Neural cell (in vitro differentiated cells): ENCODE measurements around the gene KNL1. TPM values are rescaled to one million over a fixed set of nuclear protein-coding genes. Genes with fewer than 3 reads are reported as not detected.

ENCODE experiments used
- H2AFZ ChIP-seq: fragments of 200-600, 300-800 bp; sonication (generic), shearing (Covaris generic); 2 replicates; pipeline ENCODE4 v1.6.0; 2014; ENCODE audit warnings: low read depth, mild to moderate bottlenecking, antibody characterized with exemption, low read length, moderate library complexity
- H3F3A ChIP-seq: fragments of 200-600 bp; shearing (Covaris generic); 2 replicates; pipeline ENCODE4 v1.6.1; 2016; ENCODE audit warnings: mild to moderate bottlenecking, moderate library complexity, mixed read lengths, antibody characterized with exemption, low read length; ENCODE audit not compliant: insufficient read depth, poor library complexity, severe bottlenecking
- H3K27ac ChIP-seq: fragments of 200-600, 300-800 bp; sonication (generic), shearing (Covaris generic); 2 replicates; pipeline ENCODE4 v1.5.1; 2014; ENCODE audit warnings: mild to moderate bottlenecking, low read length, moderate library complexity
- H3K27me3 ChIP-seq: fragments of 300-800, 200-600 bp; sonication (generic), shearing (Covaris generic); 2 replicates; pipeline ENCODE4 v1.6.0; 2014; ENCODE audit warnings: mild to moderate bottlenecking, low read depth, low read length, moderate library complexity; ENCODE audit not compliant: insufficient read depth
- H3K36me3 ChIP-seq: fragments of 300-800, 200-600 bp; sonication (generic), shearing (Covaris generic); 2 replicates; pipeline ENCODE4 v1.5.1; 2014; ENCODE audit warnings: mild to moderate bottlenecking, antibody characterized with exemption, low read length, moderate library complexity; ENCODE audit not compliant: insufficient read depth
- H3K4me2 ChIP-seq: fragments of 300-800, 200-600 bp; sonication (generic), shearing (Covaris generic); 2 replicates; pipeline ENCODE4 v1.6.0; 2014; ENCODE audit warnings: mild to moderate bottlenecking, low read length
- H3K4me3 ChIP-seq: fragments of 300-800, 200-600 bp; sonication (generic), shearing (Covaris generic); 2 replicates; pipeline ENCODE4 v1.5.1; 2014; ENCODE audit warnings: mild to moderate bottlenecking, low read length, moderate library complexity
- H3K79me2 ChIP-seq: fragments of 200-600 bp; shearing (Covaris generic); replicated peaks from 2 replicates; pipeline ENCODE4 v1.6.0; 2014; ENCODE audit warnings: mild to moderate bottlenecking, low read length, moderate library complexity; ENCODE audit not compliant: insufficient read depth
- H3K9ac ChIP-seq: fragments of 300-800, 200-600 bp; sonication (generic), shearing (Covaris generic); 2 replicates; pipeline ENCODE4 v1.6.1; 2016; ENCODE audit warnings: mild to moderate bottlenecking, low read length, mixed read lengths
- H3K9me2 ChIP-seq: fragments of 200-600 bp; shearing (Covaris generic); 2 replicates; pipeline ENCODE4 v1.6.1; 2016; ENCODE audit warnings: mild to moderate bottlenecking, low read length, mixed read lengths; ENCODE audit not compliant: insufficient read depth
- H3K9me3 ChIP-seq: fragments of 200-600, 300-800 bp; sonication (generic), shearing (Covaris generic); 2 replicates; pipeline ENCODE4 v1.6.1; 2016; ENCODE audit warnings: mild to moderate bottlenecking, mixed run types, low read length, moderate library complexity, mixed read lengths
- H4K20me1 ChIP-seq: fragments of 200-600 bp; shearing (Covaris generic); 2 replicates; pipeline ENCODE4 v1.6.1; 2016; ENCODE audit warnings: mild to moderate bottlenecking, mixed run types; ENCODE audit not compliant: insufficient read depth
- CTCF ChIP-seq: fragments of 450-650 bp; IDR thresholded peaks from 2 replicates; pipeline ENCODE4 v1.5.1; 2014; ENCODE audit warnings: antibody characterized with exemption, mild to moderate bottlenecking, moderate library complexity; ENCODE audit not compliant: poor library complexity, severe bottlenecking
- EP300 ChIP-seq: fragments of 450-650 bp; conservative IDR thresholded peaks from 2 replicates; pipeline ENCODE4 v1.6.1; 2014; ENCODE audit warnings: antibody characterized with exemption, mild to moderate bottlenecking, moderate library complexity; ENCODE audit not compliant: poor library complexity, severe bottlenecking
- EZH2 ChIP-seq: fragments of 200-600, 300-800 bp; shearing (Covaris generic), sonication (generic); IDR thresholded peaks from 2 replicates; pipeline ENCODE4 v1.6.1; 2014; ENCODE audit warnings: antibody characterized with exemption, low read length, borderline replicate concordance, mild to moderate bottlenecking; ENCODE audit not compliant: insufficient read depth, poor library complexity, severe bottlenecking
- MXI1 ChIP-seq: fragments of 450-650 bp; conservative IDR thresholded peaks from 2 replicates; pipeline ENCODE4 v1.6.1; 2014; ENCODE audit warnings: antibody characterized with exemption, mild to moderate bottlenecking; ENCODE audit not compliant: poor library complexity, severe bottlenecking
- POLR2AphosphoS5 ChIP-seq: IDR thresholded peaks from 2 replicates; pipeline ENCODE4 v1.6.1; 2012
- RAD21 ChIP-seq: fragments of 450-650 bp; conservative IDR thresholded peaks from 2 replicates; pipeline ENCODE4 v1.6.1; 2014; ENCODE audit warnings: antibody characterized with exemption, mild to moderate bottlenecking, moderate library complexity
- REST ChIP-seq: IDR thresholded peaks from 2 replicates; pipeline ENCODE4 v1.6.1; 2012; ENCODE audit warnings: borderline replicate concordance
- SMC3 ChIP-seq: fragments of 450-650 bp; conservative IDR thresholded peaks from 2 replicates; pipeline ENCODE4 v1.6.1; 2014; ENCODE audit warnings: antibody characterized with exemption, mild to moderate bottlenecking, moderate library complexity; ENCODE audit not compliant: poor library complexity
- TAF1 ChIP-seq: IDR thresholded peaks from 2 replicates; pipeline ENCODE4 v1.6.1; 2012; ENCODE audit warnings: low read depth
- polyA plus RNA-seq: library from polyadenylated mRNA; depleted of rRNA; stranded (reverse); fragments of >200 nt; gene quantifications from 2 replicates; pipeline ENCODE4 v1.2.3, GENCODE V29; 2014

Gene KNL1
- polyA plus RNA-seq, 1 donor from 2014 or later: 2.4 TPM

GRCh38 chr15:40618906-40619305 is 24.9 kb downstream of the KNL1 start:
- Histone ChIP-seq H3K27me3 (no peaks in the 10 kb centered on the region), H3K4me2 (no peak overlapping the region), H3K4me3 (no peak overlapping the region), H3K27ac (no peak overlapping the region), H2AFZ (no peak overlapping the region), H3K36me3 (no peaks in the 10 kb centered on the region), H3K9ac (no peak overlapping the region), H3K9me3 (no peaks in the 10 kb centered on the region), H3K9me2 (no peaks in the 10 kb centered on the region), H3F3A (no peaks in the 10 kb centered on the region), H3K79me2 (no peaks in the 10 kb centered on the region), H4K20me1 (no peaks in the 10 kb centered on the region)
- TF ChIP-seq SMC3: no peak
- no peak for TF ChIP-seq RAD21
- TF ChIP-seq CTCF: no peak
- TF ChIP-seq EZH2: no peak
- TF ChIP-seq MXI1: no peak
- no peak for TF ChIP-seq EP300
- TF ChIP-seq POLR2AphosphoS5: no peak
- no peak for TF ChIP-seq TAF1
- TF ChIP-seq REST: no peak

- Histone ChIP-seq H3K9me2 (no peaks in the 10 kb centered on the region), H3K36me3 (no peaks in the 10 kb centered on the region), H3F3A (no peaks in the 10 kb centered on the region), H3K9me3 (no peaks in the 10 kb centered on the region), H4K20me1 (no peaks in the 10 kb centered on the region), H3K9ac (no peak overlapping the region), H2AFZ (no peak overlapping the region), H3K4me2 (no peak overlapping the region), H3K27me3 (no peaks in the 10 kb centered on the region), H3K4me3 (no peak overlapping the region), H3K79me2 (no peaks in the 10 kb centered on the region), H3K27ac (no peak overlapping the region)
- TF ChIP-seq EP300 (no peak), EZH2 (no peak), REST (no peak)
Measured at GRCh38 chr15:40623361-40623760, 29.3 kb downstream of the KNL1 start.
